Measurements from ENCODE around the gene APBA3.

The APBA3 gene

GRCh38 chr19:3780786-3781304 is 19.4 kb upstream of the APBA3 start:
- no peak for DNase-seq (ENCODE audit: low read depth, low spot score)
- no peak overlapping the region for H3K4me3 ChIP-seq (ENCODE audit: low read depth, low read length)
- CTCF ChIA-PET, result interaction anchor here (1.1 to 1.6 kb wide), 2 partner anchors 19 to 115 kb away, joined by 3 to 4 read pairs; partner anchors contain the start of gene MRPL54
- no peak for TF ChIP-seq CTCF (IDR thresholded peaks at IDR 0.05; ENCODE audit: insufficient read depth, low read length, missing control alignments)
- POLR2A ChIA-PET, result no interaction called here

GRCh38 chr19:3778899-3779723 is 17.6 kb upstream of the APBA3 start:
- no peak overlapping the region for H3K4me3 ChIP-seq (ENCODE audit: low read depth, low read length)
- CTCF ChIA-PET, result no interaction called here
- no peak for TF ChIP-seq CTCF (IDR thresholded peaks at IDR 0.05; ENCODE audit: insufficient read depth, low read length, missing control alignments)
- POLR2A ChIA-PET, result no interaction called here
- no peak for DNase-seq (ENCODE audit: low read depth, low spot score)

- no peak for TF ChIP-seq CTCF (IDR thresholded peaks at IDR 0.05; ENCODE audit: insufficient read depth, low read length, missing control alignments)
- H3K4me3 ChIP-seq (ENCODE audit: low read depth, low read length), result no peak overlapping the region
- no peak for DNase-seq (ENCODE audit: low read depth, low spot score)
- ChIA-PET CTCF (no interaction called here), POLR2A (no interaction called here)
Observed at GRCh38 chr19:3778104-3778867, 16.8 kb upstream of the APBA3 start.

- H3K4me3 ChIP-seq (ENCODE audit: low read depth, low read length), result no peak overlapping the region
- no peak for TF ChIP-seq CTCF (IDR thresholded peaks at IDR 0.05; ENCODE audit: insufficient read depth, low read length, missing control alignments)
- DNase-seq (ENCODE audit: low read depth, low spot score), result no peak
- POLR2A ChIA-PET, result no interaction called here
- CTCF ChIA-PET, result no interaction called here
Observed at GRCh38 chr19:3776479-3777040, 15.1 kb upstream of the APBA3 start.

- POLR2A ChIA-PET, result no interaction called here
- no peak overlapping the region for H3K4me3 ChIP-seq (ENCODE audit: low read depth, low read length)
- DNase-seq (ENCODE audit: low read depth, low spot score), result no peak
- no peak for TF ChIP-seq CTCF (IDR thresholded peaks at IDR 0.05; ENCODE audit: insufficient read depth, low read length, missing control alignments)
- CTCF ChIA-PET, result interaction anchor here (2.3 kb wide), 1 partner anchor 13 kb away, joined by 6 read pairs; the partner anchor contains the start of gene MRPL54
Observed at GRCh38 chr19:3775831-3776230, 14.3 kb upstream of the APBA3 start.

GRCh38 chr19:3775374-3775711 is 13.9 kb upstream of the APBA3 start:
- TF ChIP-seq CTCF (IDR thresholded peaks at IDR 0.05; ENCODE audit: insufficient read depth, low read length, missing control alignments), result no peak
- POLR2A ChIA-PET, result no interaction called here
- CTCF ChIA-PET, result interaction anchor here (2.3 kb wide), 1 partner anchor 13 kb away, joined by 6 read pairs; the partner anchor contains the start of gene MRPL54

More at GRCh38 chr19:3775374-3775711, 13.9 kb upstream of the APBA3 start:
- no peak overlapping the region for H3K4me3 ChIP-seq (ENCODE audit: low read depth, low read length)
- DNase-seq (ENCODE audit: low read depth, low spot score), result no peak
